Neural cell (in vitro differentiated cells): ENCODE data around the gene REC8. TPM values are rescaled to one million over a fixed set of nuclear protein-coding genes. Genes with fewer than 3 reads are reported as not detected.

ENCODE experiments used
- H2AFZ ChIP-seq: fragments of 200-600, 300-800 bp; sonication (generic), shearing (Covaris generic); 2 replicates; pipeline ENCODE4 v1.6.0; 2014; ENCODE audit warnings: low read depth, mild to moderate bottlenecking, antibody characterized with exemption, low read length, moderate library complexity
- H3F3A ChIP-seq: fragments of 200-600 bp; shearing (Covaris generic); 2 replicates; pipeline ENCODE4 v1.6.1; 2016; ENCODE audit warnings: mild to moderate bottlenecking, moderate library complexity, mixed read lengths, antibody characterized with exemption, low read length; ENCODE audit not compliant: insufficient read depth, poor library complexity, severe bottlenecking
- H3K27ac ChIP-seq: fragments of 200-600, 300-800 bp; sonication (generic), shearing (Covaris generic); 2 replicates; pipeline ENCODE4 v1.5.1; 2014; ENCODE audit warnings: mild to moderate bottlenecking, low read length, moderate library complexity
- H3K27me3 ChIP-seq: fragments of 300-800, 200-600 bp; sonication (generic), shearing (Covaris generic); 2 replicates; pipeline ENCODE4 v1.6.0; 2014; ENCODE audit warnings: mild to moderate bottlenecking, low read depth, low read length, moderate library complexity; ENCODE audit not compliant: insufficient read depth
- H3K36me3 ChIP-seq: fragments of 300-800, 200-600 bp; sonication (generic), shearing (Covaris generic); 2 replicates; pipeline ENCODE4 v1.5.1; 2014; ENCODE audit warnings: mild to moderate bottlenecking, antibody characterized with exemption, low read length, moderate library complexity; ENCODE audit not compliant: insufficient read depth
- H3K4me2 ChIP-seq: fragments of 300-800, 200-600 bp; sonication (generic), shearing (Covaris generic); 2 replicates; pipeline ENCODE4 v1.6.0; 2014; ENCODE audit warnings: mild to moderate bottlenecking, low read length
- H3K4me3 ChIP-seq: fragments of 300-800, 200-600 bp; sonication (generic), shearing (Covaris generic); 2 replicates; pipeline ENCODE4 v1.5.1; 2014; ENCODE audit warnings: mild to moderate bottlenecking, low read length, moderate library complexity
- H3K79me2 ChIP-seq: fragments of 200-600 bp; shearing (Covaris generic); replicated peaks from 2 replicates; pipeline ENCODE4 v1.6.0; 2014; ENCODE audit warnings: mild to moderate bottlenecking, low read length, moderate library complexity; ENCODE audit not compliant: insufficient read depth
- H3K9ac ChIP-seq: fragments of 300-800, 200-600 bp; sonication (generic), shearing (Covaris generic); 2 replicates; pipeline ENCODE4 v1.6.1; 2016; ENCODE audit warnings: mild to moderate bottlenecking, low read length, mixed read lengths
- H3K9me2 ChIP-seq: fragments of 200-600 bp; shearing (Covaris generic); 2 replicates; pipeline ENCODE4 v1.6.1; 2016; ENCODE audit warnings: mild to moderate bottlenecking, low read length, mixed read lengths; ENCODE audit not compliant: insufficient read depth
- H3K9me3 ChIP-seq: fragments of 200-600, 300-800 bp; sonication (generic), shearing (Covaris generic); 2 replicates; pipeline ENCODE4 v1.6.1; 2016; ENCODE audit warnings: mild to moderate bottlenecking, mixed run types, low read length, moderate library complexity, mixed read lengths
- H4K20me1 ChIP-seq: fragments of 200-600 bp; shearing (Covaris generic); 2 replicates; pipeline ENCODE4 v1.6.1; 2016; ENCODE audit warnings: mild to moderate bottlenecking, mixed run types; ENCODE audit not compliant: insufficient read depth
- EP300 ChIP-seq: fragments of 450-650 bp; conservative IDR thresholded peaks from 2 replicates; pipeline ENCODE4 v1.6.1; 2014; ENCODE audit warnings: antibody characterized with exemption, mild to moderate bottlenecking, moderate library complexity; ENCODE audit not compliant: poor library complexity, severe bottlenecking
- EZH2 ChIP-seq: fragments of 200-600, 300-800 bp; shearing (Covaris generic), sonication (generic); IDR thresholded peaks from 2 replicates; pipeline ENCODE4 v1.6.1; 2014; ENCODE audit warnings: antibody characterized with exemption, low read length, borderline replicate concordance, mild to moderate bottlenecking; ENCODE audit not compliant: insufficient read depth, poor library complexity, severe bottlenecking
- MXI1 ChIP-seq: fragments of 450-650 bp; conservative IDR thresholded peaks from 2 replicates; pipeline ENCODE4 v1.6.1; 2014; ENCODE audit warnings: antibody characterized with exemption, mild to moderate bottlenecking; ENCODE audit not compliant: poor library complexity, severe bottlenecking
- POLR2AphosphoS5 ChIP-seq: IDR thresholded peaks from 2 replicates; pipeline ENCODE4 v1.6.1; 2012
- RAD21 ChIP-seq: fragments of 450-650 bp; conservative IDR thresholded peaks from 2 replicates; pipeline ENCODE4 v1.6.1; 2014; ENCODE audit warnings: antibody characterized with exemption, mild to moderate bottlenecking, moderate library complexity
- REST ChIP-seq: IDR thresholded peaks from 2 replicates; pipeline ENCODE4 v1.6.1; 2012; ENCODE audit warnings: borderline replicate concordance
- SMC3 ChIP-seq: fragments of 450-650 bp; conservative IDR thresholded peaks from 2 replicates; pipeline ENCODE4 v1.6.1; 2014; ENCODE audit warnings: antibody characterized with exemption, mild to moderate bottlenecking, moderate library complexity; ENCODE audit not compliant: poor library complexity
- TAF1 ChIP-seq: IDR thresholded peaks from 2 replicates; pipeline ENCODE4 v1.6.1; 2012; ENCODE audit warnings: low read depth
- polyA plus RNA-seq: library from polyadenylated mRNA; depleted of rRNA; stranded (reverse); fragments of >200 nt; gene quantifications from 2 replicates; pipeline ENCODE4 v1.2.3, GENCODE V29; 2014
- TF ChIP-seq, protein P1 (sequence below): fragments of 450-650 bp; IDR thresholded peaks from 2 replicates; pipeline ENCODE4 v1.5.1; 2014; ENCODE audit warnings: antibody characterized with exemption, mild to moderate bottlenecking, moderate library complexity; ENCODE audit not compliant: poor library complexity, severe bottlenecking

The REC8 gene
- polyA plus RNA-seq, 1 donor from 2014 or later = 18.5 TPM

DNA sequence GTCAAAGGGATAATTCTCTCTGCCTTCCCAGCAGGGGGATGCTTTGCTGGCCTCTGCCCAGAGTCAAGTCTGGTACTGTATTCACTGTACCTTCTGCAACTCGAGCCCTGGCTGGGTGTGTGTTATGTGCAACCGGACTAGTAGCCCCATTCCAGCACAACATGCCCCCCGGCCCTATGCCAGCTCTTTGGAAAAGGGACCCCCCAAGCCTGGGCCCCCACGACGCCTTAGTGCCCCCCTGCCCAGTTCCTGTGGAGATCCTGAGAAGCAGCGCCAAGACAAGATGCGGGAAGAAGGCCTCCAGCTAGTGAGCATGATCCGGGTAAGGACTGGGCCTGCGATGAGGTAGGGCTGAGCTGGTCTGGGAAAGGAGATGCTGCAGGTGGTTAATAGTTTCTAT is 21.3 kb upstream of the REC8 start:
- Histone ChIP-seq H3K79me2 (peaks cover 9% of the 10 kb centered on the region), H3K9ac (no peak overlapping the region), H3K4me3 (no peak overlapping the region), H3K9me3 (no peaks in the 10 kb centered on the region), H3F3A (no peaks in the 10 kb centered on the region), H3K36me3 (no peaks in the 10 kb centered on the region), H4K20me1 (no peaks in the 10 kb centered on the region), H3K9me2 (no peaks in the 10 kb centered on the region), H3K27ac (no peak overlapping the region), H3K4me2 (no peak overlapping the region), H3K27me3 (no peaks in the 10 kb centered on the region), H2AFZ (no peak overlapping the region)
- TF ChIP-seq POLR2AphosphoS5 (no peak), RAD21 (no peak), MXI1 (no peak), TAF1 (no peak), EZH2 (no peak), EP300 (no peak), REST (no peak), SMC3 (no peak)
- TF ChIP-seq, protein P1, sequence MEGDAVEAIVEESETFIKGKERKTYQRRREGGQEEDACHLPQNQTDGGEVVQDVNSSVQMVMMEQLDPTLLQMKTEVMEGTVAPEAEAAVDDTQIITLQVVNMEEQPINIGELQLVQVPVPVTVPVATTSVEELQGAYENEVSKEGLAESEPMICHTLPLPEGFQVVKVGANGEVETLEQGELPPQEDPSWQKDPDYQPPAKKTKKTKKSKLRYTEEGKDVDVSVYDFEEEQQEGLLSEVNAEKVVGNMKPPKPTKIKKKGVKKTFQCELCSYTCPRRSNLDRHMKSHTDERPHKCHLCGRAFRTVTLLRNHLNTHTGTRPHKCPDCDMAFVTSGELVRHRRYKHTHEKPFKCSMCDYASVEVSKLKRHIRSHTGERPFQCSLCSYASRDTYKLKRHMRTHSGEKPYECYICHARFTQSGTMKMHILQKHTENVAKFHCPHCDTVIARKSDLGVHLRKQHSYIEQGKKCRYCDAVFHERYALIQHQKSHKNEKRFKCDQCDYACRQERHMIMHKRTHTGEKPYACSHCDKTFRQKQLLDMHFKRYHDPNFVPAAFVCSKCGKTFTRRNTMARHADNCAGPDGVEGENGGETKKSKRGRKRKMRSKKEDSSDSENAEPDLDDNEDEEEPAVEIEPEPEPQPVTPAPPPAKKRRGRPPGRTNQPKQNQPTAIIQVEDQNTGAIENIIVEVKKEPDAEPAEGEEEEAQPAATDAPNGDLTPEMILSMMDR = no peak

DNA sequence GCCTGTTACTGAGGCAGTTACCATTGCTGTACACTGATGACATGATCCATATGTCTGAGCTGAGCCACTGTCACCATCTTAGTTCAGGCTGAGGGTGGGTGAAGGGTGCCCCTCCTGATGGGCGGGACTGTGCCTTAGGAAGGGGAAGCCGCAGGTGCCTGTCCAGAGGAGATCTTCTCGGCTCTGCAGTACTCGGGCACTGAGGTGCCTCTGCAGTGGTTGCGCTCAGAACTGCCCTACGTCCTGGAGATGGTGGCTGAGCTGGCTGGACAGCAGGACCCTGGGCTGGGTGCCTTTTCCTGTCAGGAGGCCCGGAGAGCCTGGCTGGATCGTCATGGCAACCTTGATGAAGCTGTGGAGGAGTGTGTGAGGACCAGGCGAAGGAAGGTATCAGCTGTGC is 20.9 kb upstream of the REC8 start:
- H3K36me3 ChIP-seq = no peaks in the 10 kb centered on the region

More for the DNA sequence above, 20.9 kb upstream of the REC8 start:
- Histone ChIP-seq H2AFZ (no peak overlapping the region), H3K4me2 (no peak overlapping the region), H3K79me2 (peaks cover 9% of the 10 kb centered on the region), H3K27me3 (no peaks in the 10 kb centered on the region), H3K9me2 (no peaks in the 10 kb centered on the region), H3K4me3 (no peak overlapping the region), H3K9ac (no peak overlapping the region), H3F3A (no peaks in the 10 kb centered on the region), H3K27ac (no peak overlapping the region), H3K9me3 (no peaks in the 10 kb centered on the region), H4K20me1 (no peaks in the 10 kb centered on the region)
- no peak for TF ChIP-seq SMC3
- no peak for TF ChIP-seq RAD21
- TF ChIP-seq TAF1 = no peak
- no peak for TF ChIP-seq MXI1
- no peak for TF ChIP-seq POLR2AphosphoS5
- TF ChIP-seq, protein P1 = no peak
- no peak for TF ChIP-seq EZH2
- TF ChIP-seq REST = no peak
- no peak for TF ChIP-seq EP300
